ENCODE results near the gene ITGA8. TPM values are rescaled to one million over a fixed set of nuclear protein-coding genes. Genes with fewer than 3 reads are reported as not detected.

The ITGA8 gene
- total and polyA plus RNA-seq, 9 of the 15 experiments (the other 6 are each of a cell fraction or from before 2014, with no cell fraction given): 0.01 to 0.07 (median 0.04) TPM; not detected in 5

- intact Hi-C loops (cut with micrococcal nuclease): loop anchor here (10.0 kb wide), 1 partner anchor 245 kb away; no protein-coding TSS in a partner anchor
- 11% methylated on average over 4 of the region's 4 CpGs for WGBS (ENCODE audit: insufficient coverage, low coverage, missing lambda C conversion rate)
- CTCF ChIA-PET (ENCODE audit: low intra/inter-chr PET ratio): no interaction called here
These were observed 140.1 kb downstream of the ITGA8 start for GRCh38 chr10:15579605-15580004.

More at GRCh38 chr10:15579605-15580004, 140.1 kb downstream of the ITGA8 start:
- in situ Hi-C loops (cut with MboI): loop anchor here (25.0 kb wide), 1 partner anchor 133 kb away; the partner anchor contains the start of gene ITGA8
- no peaks in the 10 kb centered on the region for H3K9me1 ChIP-seq (ENCODE audit: control insufficient read depth, insufficient read depth, low read length)
- BruUV-seq (replicated peaks): no TSS peak
- no peaks in the 10 kb centered on the region for H3K36me3 ChIP-seq (ENCODE audit: control insufficient read depth, insufficient read depth, low read length)
- H3K9me3 ChIP-seq (replicated peaks; ENCODE audit: control insufficient read depth, insufficient read depth, low read depth, low read length): no peaks in the 10 kb centered on the region
- no peaks in the 10 kb centered on the region for H4K20me1 ChIP-seq (replicated peaks; ENCODE audit: control insufficient read depth, insufficient read depth, low read length)
- POLR2A ChIA-PET: interaction anchor here (0.5 to 0.6 kb wide), 3 partner anchors 38 to 1148 kb away, joined by 3 to 4 read pairs (median 3); no protein-coding TSS in a partner anchor
- H3K4me1 ChIP-seq (replicated peaks in 1 of 2; ENCODE audit: control insufficient read depth in 2 of 2, insufficient read depth in 2 of 2, low read length in 2 of 2): no peaks in the 10 kb centered on the region
- no peak overlapping the region for H3K4me2 ChIP-seq (ENCODE audit: insufficient read depth, low read length)
- no peaks in the 10 kb centered on the region for H3K27me3 ChIP-seq (ENCODE audit: control insufficient read depth in 2 of 2, insufficient read depth in 2 of 2, low read length in 2 of 2)
- ATAC-seq (no peak), DNase-seq (ENCODE audit: extremely low read depth in 1 of 4, low spot score in 3 of 4) (no peak), FAIRE-seq (no peak)
- no peak overlapping the region for H3K9ac ChIP-seq (ENCODE audit: insufficient read depth in 1 of 2, low read depth in 2 of 2, low read length in 2 of 2)
- no peaks in the 10 kb centered on the region for H3K79me2 ChIP-seq (ENCODE audit: control insufficient read depth, insufficient read depth, low read length)
- no peak for TF ChIP-seq ZNF140 (CRISPR knock-in tag; IDR thresholded peaks at IDR 0.05)
- no peak for TF ChIP-seq PTBP1 (IDR thresholded peaks at IDR 0.05; ENCODE audit: low read depth, low read length)
- TF ChIP-seq FOSL1 (tag; conservative IDR thresholded peaks at IDR 0.05): peak; percentile 65; the same call in 1 of the 2 replicates
- no peak for TF ChIP-seq TFE3 (CRISPR knock-in tag; IDR thresholded peaks at IDR 0.05)
- H3K4me3 ChIP-seq: no peak overlapping the region
- H2AFZ ChIP-seq (ENCODE audit: low read depth, low read length): no peak overlapping the region
- no peak overlapping the region for H3K27ac ChIP-seq (ENCODE audit: extremely low read depth, low read depth, low read length)
